GM21825 (cell line): ENCODE results near the gene COPE.

ENCODE experiments used
- ATAC-seq: cut with Tn5 transposase; IDR thresholded peaks from one replicate; pipeline ENCODE4 v1.9.1; 2021; ENCODE audit warnings: mild to moderate bottlenecking, moderate library complexity; ENCODE audit not compliant: unreplicated experiment

The COPE gene

DNA sequence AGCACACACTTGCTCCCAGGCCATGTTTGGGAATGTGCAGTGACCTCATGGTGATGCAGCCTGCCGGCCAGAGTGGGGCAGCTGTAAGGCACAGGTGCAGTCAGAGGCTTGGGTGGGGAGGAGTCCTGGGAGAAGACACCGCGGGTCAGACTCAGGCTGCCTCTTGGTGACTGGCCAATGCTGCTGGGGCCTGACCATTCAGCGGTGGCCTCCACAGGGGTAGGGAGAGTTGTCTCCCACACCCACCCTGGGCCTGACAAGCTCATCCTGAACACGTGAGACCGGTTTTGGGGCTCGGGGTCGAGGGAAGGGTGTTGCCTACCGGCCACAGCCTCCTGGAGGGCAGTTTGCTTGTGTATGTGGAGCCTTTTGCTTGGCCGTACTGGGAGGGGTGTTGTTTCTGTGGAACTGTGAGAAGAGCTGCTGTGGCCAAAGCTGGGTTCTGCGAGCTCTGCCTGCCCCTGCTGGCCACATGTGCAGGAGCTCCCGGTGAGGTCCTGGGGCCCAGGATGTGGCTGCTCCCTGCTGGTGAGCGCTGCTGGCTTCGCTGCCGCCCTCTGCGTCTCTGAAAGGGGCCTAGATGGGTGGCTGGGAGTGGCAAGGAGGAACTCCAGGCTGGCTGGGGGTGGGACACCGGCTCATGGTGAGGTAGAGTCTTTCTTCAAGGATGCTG is 65.3 kb downstream of the COPE start:
- ATAC-seq: no peak

DNA sequence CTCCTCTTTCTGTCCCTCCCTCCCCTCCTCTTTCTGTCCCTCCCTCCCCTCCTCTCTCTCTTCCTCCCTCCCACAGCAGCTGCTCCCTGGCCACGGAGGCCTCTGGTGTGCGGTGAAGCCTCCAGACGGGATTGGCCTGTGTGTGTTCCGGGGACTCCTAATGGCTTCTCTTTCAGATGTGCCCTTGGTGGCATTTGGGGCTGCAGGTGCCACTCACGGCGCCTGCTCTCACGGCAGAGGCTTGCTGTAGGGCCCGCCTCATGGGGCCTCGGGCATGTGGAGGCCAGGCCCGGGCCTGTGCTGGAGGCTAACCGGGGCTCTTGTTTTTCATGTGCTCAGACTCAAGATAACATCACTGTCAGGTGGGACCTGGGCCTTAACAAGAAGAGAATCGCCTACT is 66.5 kb downstream of the COPE start:
- no peak for ATAC-seq

DNA sequence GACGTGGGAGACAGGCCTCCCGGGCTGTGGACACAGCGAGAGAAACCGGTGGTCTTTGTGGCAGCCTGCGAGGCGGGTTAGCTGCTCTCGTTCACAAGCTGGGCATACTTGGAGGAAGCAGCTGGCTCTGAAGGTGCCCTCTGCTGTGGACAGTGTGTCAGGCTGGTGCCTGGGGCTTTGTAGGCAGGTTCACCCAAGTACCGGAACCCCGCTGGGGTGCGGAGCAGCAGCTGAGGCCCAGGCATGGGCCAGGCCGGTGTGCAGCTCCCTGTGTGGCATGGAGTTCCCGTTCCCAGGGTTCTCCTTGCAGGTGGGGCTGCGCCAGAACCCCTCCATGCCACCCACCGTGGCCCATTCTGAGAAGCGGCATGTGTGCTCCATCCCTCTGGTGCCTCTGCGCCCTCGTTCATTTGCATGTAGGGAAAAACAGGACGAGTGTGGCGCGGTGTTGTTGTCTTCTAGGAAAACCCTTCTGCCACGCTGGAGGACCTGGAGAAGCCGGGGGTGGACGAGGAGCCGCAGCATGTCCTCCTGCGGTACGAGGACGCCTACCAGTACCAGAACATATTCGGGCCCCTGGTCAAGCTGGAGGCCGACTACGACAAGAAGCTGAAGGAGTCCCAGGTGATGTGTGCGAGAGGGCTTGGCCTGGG is 67.4 kb downstream of the COPE start:
- ATAC-seq: no peak

DNA sequence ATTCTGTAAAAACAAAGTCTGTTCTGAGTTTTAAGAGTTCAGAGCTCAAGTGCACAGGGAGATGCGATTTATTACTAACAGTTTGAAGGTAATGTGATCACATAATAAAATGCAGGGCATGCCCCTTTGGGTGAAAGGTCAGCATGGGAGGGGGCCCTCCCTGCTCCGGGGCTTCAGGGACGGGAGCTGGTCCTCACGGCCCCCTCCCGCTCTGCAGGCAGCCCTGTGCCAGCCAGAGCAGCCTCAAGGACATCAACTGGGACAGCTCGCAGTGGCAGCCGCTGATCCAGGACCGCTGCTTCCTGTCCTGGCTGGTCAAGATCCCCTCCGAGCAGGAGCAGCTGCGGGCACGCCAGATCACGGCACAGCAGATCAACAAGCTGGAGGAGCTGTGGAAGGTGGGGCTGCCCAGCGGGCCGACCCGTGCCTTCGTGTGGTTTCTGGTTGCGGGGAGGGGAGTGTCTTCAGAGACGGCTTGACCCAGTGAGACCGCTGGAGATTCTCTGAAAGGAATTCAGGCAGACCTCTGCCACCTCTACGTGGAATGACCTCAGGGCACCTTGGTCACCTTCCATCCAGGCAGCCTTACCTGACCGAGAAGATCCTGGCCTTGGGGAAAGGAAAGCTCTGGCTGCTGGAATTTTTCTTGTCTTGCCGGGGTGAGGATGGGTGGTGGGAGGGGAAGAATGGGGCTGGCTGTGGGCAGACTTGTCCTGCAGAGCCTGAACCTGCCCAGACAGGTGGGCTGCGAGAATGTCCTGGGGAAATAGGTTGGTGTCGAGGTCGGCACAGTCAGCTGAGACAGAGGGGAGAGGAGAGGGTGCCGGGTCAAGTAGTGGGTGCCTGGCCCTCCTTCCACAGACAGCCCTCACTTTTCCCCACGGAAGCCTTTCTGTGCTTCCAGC is 68.5 kb downstream of the COPE start:
- no peak for ATAC-seq

DNA sequence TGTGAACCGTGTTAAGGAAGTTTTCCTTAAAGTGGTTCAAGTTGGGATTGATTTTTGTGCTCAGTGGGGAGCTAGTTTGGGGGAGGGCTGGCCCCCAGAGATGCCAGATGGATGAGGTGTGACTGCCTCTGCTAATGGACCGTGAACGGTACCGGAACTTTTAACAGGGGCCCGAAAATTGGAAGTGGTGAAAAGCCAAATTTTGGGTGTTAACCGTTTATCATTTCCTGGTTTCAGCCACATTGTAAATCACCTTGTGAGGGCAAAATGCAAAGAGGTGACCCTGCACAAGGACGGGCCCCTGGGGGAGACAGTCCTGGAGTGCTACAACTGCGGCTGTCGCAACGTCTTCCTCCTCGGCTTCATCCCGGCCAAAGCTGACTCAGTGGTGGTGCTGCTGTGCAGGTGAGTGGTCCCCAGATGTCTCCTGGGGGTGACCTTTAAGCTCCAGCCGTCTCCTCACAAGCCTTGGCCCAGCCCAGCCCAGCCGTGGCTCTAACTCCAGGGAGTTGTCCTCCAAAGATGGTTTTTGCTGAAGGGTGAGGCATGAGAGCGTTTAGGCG is 69.3 kb downstream of the COPE start:
- no peak for ATAC-seq
